Measurements from ENCODE around the gene EFCAB6.

- TF ChIP-seq CTCF (IDR thresholded peaks at IDR 0.05 in 8 of 11, conservative IDR thresholded peaks at IDR 0.05 in 3 of 11) (no peak), POLR2A (IDR thresholded peaks at IDR 0.05) (no peak), POLR2AphosphoS5 (IDR thresholded peaks at IDR 0.05) (no peak)
Measured at GRCh38 chr22:43654271-43654670, 157.8 kb downstream of the EFCAB6 start.
